ENCODE measurements around the gene PRDM1.

GRCh38 chr6:106056746-106057390, 29.3 kb upstream of the PRDM1 start:
- TF ChIP-seq CTCF (IDR thresholded peaks at IDR 0.05 in 8 of 11, conservative IDR thresholded peaks at IDR 0.05 in 3 of 11) (no peak), POLR2A (IDR thresholded peaks at IDR 0.05) (no peak)
